Measurements from ENCODE around the gene ACVRL1.
"Not testable (repeated sequence)": the region's sequence is repeated elsewhere in the genome, so short reads cannot be mapped to it uniquely, and the experiment has no call there.

Gene ACVRL1

GRCh38 chr12:51874486-51874885 is 32.8 kb upstream of the ACVRL1 start:
- ATAC-seq, result no peak

- no peak for ATAC-seq
Observed at GRCh38 chr12:51879102-51879501, 28.2 kb upstream of the ACVRL1 start.

GRCh38 chr12:51883295-51883694 is 24.0 kb upstream of the ACVRL1 start:
- no peak for ATAC-seq

GRCh38 chr12:51883998-51884675 is 23.2 kb upstream of the ACVRL1 start:
- no peak for ATAC-seq

- no peak for ATAC-seq
Observed at GRCh38 chr12:51884676-51885229, 22.6 kb upstream of the ACVRL1 start.

GRCh38 chr12:51885294-51886020 is 21.8 kb upstream of the ACVRL1 start:
- not testable (repeated sequence) for ATAC-seq

GRCh38 chr12:51886021-51886710 is 21.1 kb upstream of the ACVRL1 start:
- peak; percentile 92 to 96 for ATAC-seq

GRCh38 chr12:51887476-51888315 is 19.6 kb upstream of the ACVRL1 start, which contains the start of gene ANKRD33:
ANKRD33 (plus strand) TSS chr12:51888103; CDS start chr12:51888187, 84 bp downstream.
- ATAC-seq, result no peak

GRCh38 chr12:51888316-51889215 is 18.7 kb upstream of the ACVRL1 start:
- no peak for ATAC-seq

GRCh38 chr12:51889216-51890132 is 17.8 kb upstream of the ACVRL1 start:
- no peak for ATAC-seq

- ATAC-seq, result no peak
Observed at GRCh38 chr12:51890133-51890464, 17.2 kb upstream of the ACVRL1 start.

GRCh38 chr12:51890511-51891171 is 16.7 kb upstream of the ACVRL1 start:
- ATAC-seq, result no peak

GRCh38 chr12:51891843-51892242 is 15.5 kb upstream of the ACVRL1 start:
- no peak for ATAC-seq

GRCh38 chr12:51893786-51894185 is 13.5 kb upstream of the ACVRL1 start:
- no peak for ATAC-seq

GRCh38 chr12:51895378-51896135 is 11.7 kb upstream of the ACVRL1 start:
- no peak for ATAC-seq

- ATAC-seq, result no peak
Observed at GRCh38 chr12:51896236-51896635, 11.1 kb upstream of the ACVRL1 start.

GRCh38 chr12:51897181-51897580 is 10.1 kb upstream of the ACVRL1 start:
- ATAC-seq, result no peak

GRCh38 chr12:51898506-51898905 is 8.8 kb upstream of the ACVRL1 start:
- no peak for ATAC-seq

GRCh38 chr12:51898937-51899336 is 8.4 kb upstream of the ACVRL1 start:
- ATAC-seq, result no peak

All from activated CD4-positive, CD25-positive, alpha-beta regulatory T cell treated with anti-CD3 and anti-CD28 coated beads, Interleukin-2, amount 50 U/mL, for 24 hours (primary cell).